Astrocyte of the spinal cord (primary cell): ENCODE measurements around the gene MAPK1.

ENCODE experiments used
- DNase-seq: peaks from one replicate; pipeline ENCODE4 v3.0.0; 2011; ENCODE audit warnings: low read depth, low spot score
- H3K4me3 ChIP-seq: 2 replicates; pipeline ENCODE4 v1.5.1; 2011; ENCODE audit warnings: low read depth, mild to moderate bottlenecking, low read length, moderate library complexity
- CTCF ChIP-seq: IDR thresholded peaks from 2 replicates; pipeline ENCODE4 v1.5.1; 2012; ENCODE audit warnings: low read depth, mild to moderate bottlenecking, low read length, inconsistent platforms
- in situ Hi-C: cut with HindIII; loops from 2 replicates; pipeline ENCODE4 v1.10.0; 2017; ENCODE audit warnings: low sequenced_read_pairs

Gene MAPK1

GRCh38 chr22:21761086-21761485 lies 106.4 kb downstream of the MAPK1 start:
- DNase-seq = no peak

GRCh38 chr22:21760640-21761039 lies 106.8 kb downstream of the MAPK1 start:
- no peak overlapping the region for H3K4me3 ChIP-seq
- in situ Hi-C loops = no loop called here
- TF ChIP-seq CTCF = no peak
- DNase-seq = peak; percentile 90

More at GRCh38 chr22:21761086-21761485, 106.4 kb downstream of the MAPK1 start:
- no peak for TF ChIP-seq CTCF
- no peak overlapping the region for H3K4me3 ChIP-seq
- in situ Hi-C loops = no loop called here

GRCh38 chr22:21759646-21760376 lies 107.6 kb downstream of the MAPK1 start:
- TF ChIP-seq CTCF = no peak
- no peak for DNase-seq
- in situ Hi-C loops = no loop called here
- no peak overlapping the region for H3K4me3 ChIP-seq

GRCh38 chr22:21759093-21759492 lies 108.4 kb downstream of the MAPK1 start:
- no peak for DNase-seq
- no peak overlapping the region for H3K4me3 ChIP-seq
- in situ Hi-C loops = no loop called here
- TF ChIP-seq CTCF = no peak

- TF ChIP-seq CTCF = no peak
- no peak overlapping the region for H3K4me3 ChIP-seq
- in situ Hi-C loops = no loop called here
- no peak for DNase-seq
Observed at GRCh38 chr22:21758091-21758864, 109.2 kb downstream of the MAPK1 start.

GRCh38 chr22:21755851-21756284 lies 111.6 kb downstream of the MAPK1 start:
- peak; percentile 74 for DNase-seq
- in situ Hi-C loops = no loop called here
- no peak overlapping the region for H3K4me3 ChIP-seq
- TF ChIP-seq CTCF = no peak
